T-helper 1 cell treated with Interleukin-12 subunit alpha and Interleukin-12 subunit beta and Interleukin-4 antibody, amounts not matched to agents 30 ng/mL and 1 ng/mL, for 36 hours (primary cell): ENCODE data around the gene CEP290. TPM values are rescaled to one million over a fixed set of nuclear protein-coding genes. Genes with fewer than 3 reads are reported as not detected.

Source experiments
- intact Hi-C: fragments of 100-400 bp; cut with micrococcal nuclease; formaldehyde crosslinking; loops from one replicate; pipeline ENCODE4 v1.15.1; 2024
- total RNA-seq: library from RNA; stranded (reverse); gene quantifications from 2 replicates; pipeline ENCODE4 v1.2.3, GENCODE V29; 2022

The CEP290 gene
- total RNA-seq, 1 donor from 2014 or later = 12.7 TPM

DNA sequence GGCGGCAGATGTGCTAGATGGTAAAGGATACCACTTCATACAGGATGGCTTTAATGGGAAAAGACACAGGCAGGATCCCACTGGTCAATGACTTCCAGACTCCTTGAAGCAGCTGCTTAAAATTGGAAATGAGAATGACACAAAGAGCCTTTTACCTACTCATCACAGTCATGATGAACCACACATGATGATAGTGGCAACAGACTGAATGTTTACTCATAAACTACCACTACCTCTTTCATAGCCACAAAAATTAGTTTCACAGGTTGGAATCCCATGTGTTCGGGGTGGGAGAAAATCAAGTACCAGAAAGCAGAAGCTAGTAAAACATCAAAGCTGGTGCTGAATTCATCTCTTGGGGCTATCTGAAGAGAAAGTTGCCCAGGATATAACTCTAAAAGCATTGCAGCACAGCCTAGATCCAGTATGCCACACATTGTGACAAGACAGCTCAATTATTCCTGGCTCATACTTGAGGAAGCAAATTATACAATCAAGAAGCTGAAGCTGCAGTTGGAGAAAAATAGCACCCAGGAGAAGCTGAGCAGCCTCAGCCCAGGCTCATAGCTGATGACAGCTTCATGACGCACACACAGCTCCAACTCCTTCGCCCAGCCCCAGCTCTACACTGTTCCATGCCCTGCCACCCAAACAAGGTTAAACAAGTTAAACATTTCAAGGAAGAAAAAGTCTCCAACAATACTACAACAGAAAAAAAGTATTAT, 83.7 kb downstream of the CEP290 start:
- intact Hi-C loops = no loop called here

DNA sequence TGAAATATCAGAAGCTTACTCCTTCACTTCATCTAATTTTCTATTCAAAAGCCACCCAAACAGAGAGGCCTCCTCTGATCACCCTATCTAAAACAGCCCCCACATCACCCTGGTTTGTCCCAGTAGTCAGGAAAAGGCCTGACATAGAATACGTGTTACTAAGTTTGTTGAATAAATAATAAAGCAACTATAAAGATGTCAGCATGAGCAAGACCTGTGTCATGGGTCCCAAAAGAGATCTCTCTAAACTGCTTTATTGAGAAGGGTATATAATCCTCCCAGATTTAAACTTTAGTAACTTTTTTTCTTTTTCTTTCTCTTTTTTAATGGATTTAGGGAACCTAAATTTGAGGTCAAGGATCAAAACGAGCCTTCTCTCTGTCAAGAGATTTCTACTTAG, 85.3 kb downstream of the CEP290 start:
- intact Hi-C loops = no loop called here

DNA sequence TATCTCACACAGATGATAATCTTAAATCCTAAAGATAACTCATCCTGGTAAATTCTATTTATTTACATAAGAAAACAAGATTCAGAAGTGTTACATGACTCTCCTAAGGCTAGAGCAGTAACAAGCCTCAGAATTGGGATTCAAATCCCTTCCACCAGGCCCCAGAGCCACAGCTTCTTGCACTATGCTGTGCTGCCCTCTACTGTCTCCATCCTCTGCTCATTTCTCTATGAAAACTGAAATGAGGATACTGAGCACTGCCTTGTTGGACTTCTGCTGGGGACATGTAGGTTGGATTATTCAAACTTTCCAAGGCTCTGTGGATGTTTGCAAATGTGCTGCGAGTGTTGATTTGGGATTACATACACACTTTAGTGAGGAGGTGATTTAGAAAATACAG, 89.2 kb downstream of the CEP290 start:
- intact Hi-C loops = loop anchor here (1.0 kb wide), 2 partner anchors 186 to 203 kb away; no protein-coding TSS in a partner anchor

DNA sequence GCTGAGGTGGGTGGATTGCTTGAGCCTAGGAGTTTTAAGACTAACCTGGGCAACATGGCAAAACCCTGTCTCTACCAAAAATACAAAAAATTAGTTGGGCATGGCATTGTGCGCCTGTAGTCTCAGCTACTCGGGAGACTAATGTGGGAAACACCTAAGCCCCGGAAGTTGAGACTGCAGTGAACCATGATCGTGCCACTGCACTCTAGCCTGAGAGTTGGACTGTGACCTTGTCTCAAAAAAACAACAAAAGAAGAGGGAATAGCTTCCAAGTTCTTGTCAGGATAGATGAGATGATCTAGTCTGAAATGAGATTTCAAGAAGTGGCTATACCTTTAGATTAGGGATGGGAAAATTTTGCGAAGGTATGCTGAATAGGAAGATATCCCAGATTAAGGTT, 97.9 kb downstream of the CEP290 start:
- intact Hi-C loops = no loop called here

DNA sequence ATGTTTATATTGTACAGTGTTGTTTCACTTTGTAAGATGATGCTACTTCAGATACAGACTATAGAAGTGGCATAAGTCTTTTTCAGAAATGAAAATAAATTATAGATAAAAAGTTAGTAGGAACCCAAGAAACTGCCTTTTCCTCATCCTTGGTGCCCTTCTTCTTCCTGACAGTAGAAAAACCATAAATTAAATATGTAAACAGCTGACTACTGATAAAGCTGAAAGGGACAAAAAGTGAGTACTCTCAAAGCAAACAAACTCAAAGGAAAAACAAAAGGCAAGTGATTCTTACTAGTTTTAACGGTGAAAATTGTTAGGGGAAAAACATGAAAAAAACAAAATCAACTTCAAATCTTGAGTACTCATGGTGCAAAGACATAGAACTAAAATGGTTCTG, 104.1 kb downstream of the CEP290 start:
- intact Hi-C loops = loop anchor here (10.0 kb wide), 2 partner anchors 1427 to 1827 kb away; no protein-coding TSS in a partner anchor

DNA sequence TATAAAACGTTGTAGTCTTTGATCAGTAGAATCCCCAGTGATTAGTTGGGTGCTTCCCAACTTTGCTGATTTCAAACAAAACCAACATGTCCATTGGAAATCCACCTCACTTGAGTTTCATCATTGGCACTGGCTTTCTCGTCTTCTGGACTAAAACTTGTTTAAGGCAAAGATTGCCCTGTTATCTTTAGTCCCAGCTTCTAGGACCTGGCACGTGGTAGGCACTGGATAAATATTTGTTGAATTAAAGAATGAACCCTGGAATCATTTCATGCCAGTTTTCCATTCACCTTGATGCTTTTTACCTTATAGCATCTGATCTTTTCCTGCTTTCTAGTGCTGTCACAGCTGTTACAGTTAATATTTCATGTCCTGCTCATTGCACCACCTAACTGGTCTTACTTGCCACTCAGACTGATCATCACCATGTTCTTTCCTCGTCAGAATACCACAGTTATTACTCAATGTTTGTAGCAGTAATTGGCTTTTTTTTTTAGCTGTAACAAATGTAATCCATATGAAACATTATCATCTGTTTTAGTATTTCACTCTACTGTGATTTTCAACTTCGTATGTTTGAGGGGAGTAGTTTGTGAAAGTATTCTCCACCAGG, 105.4 kb downstream of the CEP290 start:
- intact Hi-C loops = loop anchor here (10.0 kb wide), 2 partner anchors 1428 to 1828 kb away; no protein-coding TSS in a partner anchor

DNA sequence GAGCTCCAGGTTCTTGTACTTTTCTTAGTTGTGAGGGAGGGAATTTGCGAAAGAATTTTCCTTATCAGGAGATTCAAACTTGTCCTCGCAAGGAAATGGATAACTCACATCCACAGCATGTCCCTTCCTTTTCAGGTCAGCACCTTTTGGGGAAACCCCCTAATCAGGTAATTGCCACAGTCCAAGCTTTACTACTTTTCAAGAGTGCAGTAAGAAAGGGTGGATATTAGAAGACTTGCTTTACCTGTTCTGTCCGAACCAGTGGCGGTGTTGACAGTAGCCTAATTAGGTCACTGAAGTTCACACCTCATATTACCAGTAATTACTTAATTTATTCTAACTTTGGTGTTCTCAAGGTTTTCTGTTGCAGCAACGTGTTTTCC, 106.0 kb downstream of the CEP290 start:
- intact Hi-C loops = loop anchor here (1.0 to 10.0 kb wide), 7 partner anchors 106 to 1829 kb away; partner anchors contain the start of genes CEP290, DUSP6, GALNT4 and TMTC3

DNA sequence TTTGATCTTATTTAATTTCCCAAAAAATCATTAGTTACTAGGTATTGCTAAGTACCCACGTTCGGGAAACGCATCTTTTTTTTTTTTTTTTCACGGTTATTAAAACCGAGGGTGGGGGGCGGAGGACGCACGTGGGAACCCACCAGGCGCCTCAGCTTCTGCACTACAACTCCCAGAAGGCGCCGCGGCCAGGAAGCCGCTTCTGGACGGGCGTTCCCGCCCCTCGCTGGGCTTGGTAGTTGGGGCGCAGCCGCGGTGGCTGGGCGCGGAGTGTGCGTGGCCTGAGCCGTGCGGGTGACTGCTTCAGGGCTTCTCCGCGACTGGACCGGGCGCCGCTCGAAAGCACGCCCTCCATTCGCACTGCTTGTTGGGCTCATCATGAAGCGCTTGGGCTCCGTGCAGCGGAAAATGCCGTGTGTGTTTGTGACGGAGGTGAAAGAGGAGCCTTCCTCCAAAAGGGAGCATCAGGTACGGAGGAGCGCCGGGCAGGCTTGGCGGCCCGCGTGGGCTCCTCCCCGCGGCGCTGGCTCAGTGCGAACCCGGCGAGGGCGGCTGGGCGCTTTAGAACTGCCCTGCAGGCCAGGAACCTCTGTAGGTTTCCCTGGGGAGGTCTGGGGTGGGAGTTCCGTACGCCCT, 106.5 kb downstream of the CEP290 start:
- intact Hi-C loops = loop anchor here (1.0 to 10.0 kb wide), 7 partner anchors 107 to 1829 kb away; partner anchors contain the start of genes CEP290, DUSP6, GALNT4 and TMTC3

DNA sequence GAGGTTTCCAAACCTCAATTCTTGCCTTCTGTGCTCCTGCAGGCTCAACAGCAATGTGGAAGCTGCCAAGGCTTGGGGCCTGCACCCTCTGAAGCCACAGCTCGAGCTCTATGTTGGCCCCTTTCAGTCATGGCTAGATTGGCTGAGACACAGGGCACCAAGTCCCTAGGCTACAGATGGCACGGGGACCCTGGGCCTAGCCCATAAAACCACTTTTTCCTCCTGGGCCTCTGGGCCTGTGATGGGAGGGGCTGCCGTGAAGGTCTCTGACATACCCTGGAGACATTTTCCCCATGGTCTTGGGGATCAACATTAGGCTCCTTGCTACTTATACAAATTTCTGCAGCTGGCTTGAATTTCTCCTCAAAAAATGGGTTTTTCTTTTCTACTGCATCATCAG, 110.7 kb downstream of the CEP290 start:
- intact Hi-C loops = loop anchor here (5.0 to 10.0 kb wide), 3 partner anchors 986 to 1834 kb away; no protein-coding TSS in a partner anchor

DNA sequence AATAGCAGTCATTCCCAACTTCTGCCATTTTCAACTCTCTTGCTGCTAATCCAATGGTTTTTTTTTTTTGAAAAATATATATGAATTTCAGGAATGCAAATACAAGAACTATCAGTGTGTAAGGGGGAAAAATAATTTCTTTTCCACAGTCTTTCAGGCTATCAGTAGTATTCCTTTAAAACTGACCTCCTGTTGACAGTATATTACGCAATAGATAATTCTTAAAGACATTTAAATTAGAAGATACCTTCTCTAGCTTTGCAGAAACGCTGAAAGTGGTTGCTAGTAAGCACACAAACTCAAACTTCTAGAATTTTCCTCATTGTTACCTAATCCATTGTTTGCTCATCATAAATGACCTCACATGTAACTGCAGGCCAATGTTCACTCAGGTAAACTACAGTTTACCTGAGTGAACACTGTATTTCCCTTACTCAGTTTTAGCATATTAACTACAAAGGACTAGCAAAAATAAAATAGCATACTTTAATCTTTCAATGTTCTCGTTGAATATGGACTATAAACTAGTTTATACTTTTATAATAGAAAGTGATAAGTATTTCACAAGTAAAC, 112.7 kb downstream of the CEP290 start, which contains the start of gene C12orf50:
Gene C12orf50, minus strand, starts transcription at position 309 of the 573 bp plus-strand sequence. CDS start 2,439 bp downstream, outside the sequence.
- intact Hi-C loops = no loop called here

DNA sequence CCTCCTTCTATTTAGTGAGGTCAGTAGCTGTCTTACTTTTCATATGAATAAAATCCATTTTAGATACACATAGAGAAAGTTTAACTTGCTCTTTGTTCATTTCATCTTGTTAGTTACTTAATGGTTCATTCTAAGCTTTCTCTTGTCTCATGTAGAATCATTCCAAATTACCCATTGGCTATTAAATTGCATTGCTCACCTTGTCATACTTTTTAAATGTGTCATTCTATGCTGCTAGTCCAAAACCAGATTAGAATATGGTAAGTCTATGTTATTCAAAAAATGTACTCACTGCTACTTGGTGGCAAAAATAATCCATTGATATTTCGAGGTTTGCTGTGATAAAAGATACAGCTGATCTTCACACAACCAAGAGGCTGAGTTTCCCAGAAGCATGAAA, 115.7 kb downstream of the CEP290 start:
- intact Hi-C loops = no loop called here

DNA sequence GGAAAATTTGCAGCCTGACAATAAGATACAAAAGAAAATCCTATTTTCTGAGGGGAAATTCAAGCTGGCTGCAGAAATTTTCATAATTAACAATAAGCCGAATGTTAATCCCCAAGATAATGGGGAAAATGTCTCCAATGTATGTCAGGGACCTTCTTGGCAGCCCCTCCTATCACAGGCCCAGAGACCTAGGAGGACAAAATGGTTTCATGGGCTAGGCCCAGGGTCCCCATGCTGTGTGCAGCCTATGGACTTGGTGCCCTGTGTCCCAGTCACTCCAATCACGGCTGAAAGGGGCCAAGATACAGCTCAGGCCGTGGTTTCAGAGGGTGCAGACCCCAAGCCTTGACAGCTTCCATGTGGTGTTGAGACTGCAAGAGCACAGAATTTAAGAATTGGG, 123.9 kb downstream of the CEP290 start:
- intact Hi-C loops = no loop called here

DNA sequence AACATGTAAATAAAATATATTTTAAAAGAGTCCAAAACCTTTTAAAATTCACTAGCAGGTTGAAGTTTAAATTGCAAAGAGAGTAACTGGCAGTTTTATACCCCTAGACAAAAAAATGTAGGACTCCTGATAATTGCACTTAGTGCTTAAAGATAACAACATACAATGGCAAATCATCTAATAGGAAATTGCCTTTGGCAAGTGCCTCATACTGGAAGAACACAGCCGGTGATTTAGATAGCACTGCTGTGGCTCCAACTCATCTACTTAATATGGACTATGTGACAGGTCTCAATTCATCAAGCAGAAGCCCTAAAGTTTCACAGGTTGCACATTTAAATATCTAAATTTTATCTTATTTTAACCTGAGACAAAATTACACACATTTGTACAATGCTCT, 126.1 kb downstream of the CEP290 start:
- intact Hi-C loops = no loop called here

DNA sequence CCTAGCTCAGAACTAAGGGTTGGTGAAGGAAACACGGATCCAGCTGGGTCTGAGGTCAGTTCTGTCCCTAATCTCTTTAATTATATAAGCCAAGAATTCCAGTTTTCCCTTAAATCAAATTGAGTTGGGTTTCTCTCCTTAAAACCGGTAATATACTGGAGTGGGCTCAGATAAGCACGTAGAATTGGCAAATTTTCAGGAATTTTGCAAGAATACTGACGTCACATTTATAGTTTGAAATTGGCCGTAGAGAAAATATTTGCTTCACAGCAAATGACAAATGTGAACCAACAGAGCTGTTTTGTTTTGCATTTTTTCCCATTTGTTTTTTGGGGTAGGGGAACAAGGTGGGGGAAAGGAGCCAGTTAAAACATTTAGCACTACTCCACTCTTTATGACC, 130.1 kb downstream of the CEP290 start:
- intact Hi-C loops = no loop called here

DNA sequence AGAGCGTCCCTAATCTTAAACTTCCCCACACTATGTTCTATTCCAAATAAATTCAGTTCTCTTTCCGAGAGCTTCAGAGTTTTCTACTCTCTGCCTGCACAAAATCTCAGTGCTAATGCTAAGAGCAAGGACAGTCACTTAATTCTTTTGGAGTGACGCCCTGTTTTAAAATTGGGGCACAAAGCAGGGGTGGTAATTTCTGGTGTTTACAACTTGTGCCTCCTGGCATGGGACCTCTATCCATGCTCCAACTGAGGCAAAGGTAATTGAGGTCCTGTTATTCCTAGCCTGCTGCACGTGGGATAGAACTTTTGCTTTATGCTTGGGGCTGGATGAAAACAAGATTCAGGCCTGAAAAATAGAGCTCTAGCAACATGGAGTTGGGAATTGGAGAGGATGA, 135.5 kb downstream of the CEP290 start:
- intact Hi-C loops = no loop called here

DNA sequence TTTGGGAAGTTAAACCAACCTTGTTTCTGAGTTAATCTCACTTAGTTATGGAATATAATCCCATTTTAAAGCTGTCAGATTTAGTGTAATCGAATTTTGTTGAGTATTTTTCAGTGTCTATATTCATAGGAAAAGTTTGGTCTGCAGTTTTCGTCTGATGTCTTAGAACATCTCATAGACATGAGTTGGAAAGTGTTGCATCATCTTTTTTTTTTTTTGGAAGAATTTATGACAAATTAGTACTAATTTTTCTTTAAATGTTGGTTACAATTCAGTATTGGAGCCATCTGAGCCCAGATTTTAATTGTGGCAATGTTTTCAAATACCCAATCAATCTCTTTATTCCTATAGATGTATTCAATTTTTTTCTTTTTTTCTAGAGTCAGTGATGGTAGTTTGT, 140.6 kb downstream of the CEP290 start:
- intact Hi-C loops = no loop called here

Other genes starting within 250 kb of the CEP290 start
- gene C12orf50, start 112.7 kb downstream of the CEP290 start, total RNA-seq = 0.12 TPM in 1 of 2 replicates, not detected in the other
- gene TMTC3, start 219 bp upstream of the CEP290 start, total RNA-seq = 6.0 and 7.2 TPM in 2 replicates